ENCODE data around the gene PTPN11.
"Not testable (repeated sequence)": the region's sequence is repeated elsewhere in the genome, so short reads cannot be mapped to it uniquely, and the experiment has no call there.

PTPN11 gene

GRCh38 chr12:112406519-112407488 is 11.9 kb upstream of the PTPN11 start:
- DNase-seq (ENCODE audit: low read depth), result no peak
- peak overlapping the region; percentile 77 for H3K4me3 ChIP-seq (ENCODE audit: low read depth, low read length)
- no peak for TF ChIP-seq POLR2A (IDR thresholded peaks at IDR 0.05; ENCODE audit: extremely low read depth, insufficient read length)
- no peak for TF ChIP-seq MAX (IDR thresholded peaks at IDR 0.05; ENCODE audit: low read depth, low read length)
- TF ChIP-seq CTCF (IDR thresholded peaks at IDR 0.05; ENCODE audit: low read depth, low read length), result no peak
- TF ChIP-seq MYC (IDR thresholded peaks at IDR 0.05; ENCODE audit: low read depth, low read length), result no peak

GRCh38 chr12:112407683-112408082 is 11.1 kb upstream of the PTPN11 start:
- DNase-seq (ENCODE audit: low read depth), result not testable (repeated sequence)
- peak overlapping the region; percentile 77 for H3K4me3 ChIP-seq (ENCODE audit: low read depth, low read length)

GRCh38 chr12:112408621-112409020 is 10.1 kb upstream of the PTPN11 start:
- DNase-seq (ENCODE audit: low read depth), result peak; percentile 46
- peak overlapping the region; percentile 77 for H3K4me3 ChIP-seq (ENCODE audit: low read depth, low read length)
- TF ChIP-seq MAX (IDR thresholded peaks at IDR 0.05; ENCODE audit: low read depth, low read length), result no peak
- TF ChIP-seq CTCF (IDR thresholded peaks at IDR 0.05; ENCODE audit: low read depth, low read length), result no peak
- TF ChIP-seq MYC (IDR thresholded peaks at IDR 0.05; ENCODE audit: low read depth, low read length), result no peak
- no peak for TF ChIP-seq POLR2A (IDR thresholded peaks at IDR 0.05; ENCODE audit: extremely low read depth, insufficient read length)

- TF ChIP-seq CTCF (IDR thresholded peaks at IDR 0.05; ENCODE audit: low read depth, low read length) (no peak), POLR2A (IDR thresholded peaks at IDR 0.05; ENCODE audit: extremely low read depth, insufficient read length) (peak; percentile 99), MAX (IDR thresholded peaks at IDR 0.05; ENCODE audit: low read depth, low read length) (peak; percentile 68), MYC (IDR thresholded peaks at IDR 0.05; ENCODE audit: low read depth, low read length) (peak; percentile 89)
- peak; percentile 98 for DNase-seq (ENCODE audit: low read depth)
These were observed 9.5 kb upstream of the PTPN11 start, which contains the start of gene RPL6 for GRCh38 chr12:112409064-112409905. Gene RPL6 (minus strand): TSS chr12:112409605. CDS start chr12:112408656, 949 bp downstream.

GRCh38 chr12:112409906-112410244 is 8.9 kb upstream of the PTPN11 start:
- no peak for TF ChIP-seq POLR2A (IDR thresholded peaks at IDR 0.05; ENCODE audit: extremely low read depth, insufficient read length)
- no peak for TF ChIP-seq MAX (IDR thresholded peaks at IDR 0.05; ENCODE audit: low read depth, low read length)
- TF ChIP-seq MYC (IDR thresholded peaks at IDR 0.05; ENCODE audit: low read depth, low read length), result no peak
- no peak for TF ChIP-seq CTCF (IDR thresholded peaks at IDR 0.05; ENCODE audit: low read depth, low read length)
- no peak for DNase-seq (ENCODE audit: low read depth)
- H3K4me3 ChIP-seq (ENCODE audit: low read depth, low read length), result peak overlapping the region; percentile 77

More at GRCh38 chr12:112409064-112409905, 9.5 kb upstream of the PTPN11 start, which contains the start of gene RPL6:
- peak within 1 kb of the TSS; percentile 77 for H3K4me3 ChIP-seq (ENCODE audit: low read depth, low read length)
